HCT116 (cell line): ENCODE results near the gene ZDHHC14. TPM values are rescaled to one million over a fixed set of nuclear protein-coding genes. Genes with fewer than 3 reads are reported as not detected.

Experiments used
- ATAC-seq: fragments of 200-7000 bp; cut with Tn5 transposase; 2 replicates; pipeline ENCODE4 v1.9.1; 2020; ENCODE audit warnings: mild to moderate bottlenecking, moderate library complexity
- BruUV-seq: library from RNA; stranded (reverse); fragments of 400-500 nt; replicated peaks from 2 replicates; lab custom pipeline; 2021; lab: Mats Ljungman, UMichigan
- CTCF ChIA-PET: fragments of 300-600 bp; sonication (Branson Sonifier 250); formaldehyde crosslinking; loops from one replicate; lab custom pipeline; 2021; ENCODE audit warnings: antibody characterized with exemption; lab: Charles Lee
- POLR2A ChIA-PET: fragments of 300-600, 350-600 bp; sonication (Branson Sonifier 250); formaldehyde crosslinking; loops from one replicate; lab custom pipeline; 2021; ENCODE audit warnings: antibody characterized with exemption; lab: Charles Lee
- RAD21 ChIA-PET, 2 experiments: fragments of 300-600 bp; sonication (Branson Sonifier 250); formaldehyde crosslinking; loops; one replicate each; lab custom pipeline; 2023; ENCODE audit warnings: low total read pairs in 2 of 2; ENCODE audit not compliant: uncharacterized antibody in 2 of 2, unreplicated experiment in 2 of 2, low non-redundant PET in 1 of 2; lab: Charles Lee
- DNase-seq: peaks from one replicate; pipeline ENCODE4 v3.0.0-alpha.2; 2010; ENCODE audit warnings: low read depth, low spot score
- H2AFZ ChIP-seq: fragments of 200-600 bp; shearing (Covaris generic), sonication (generic); 2 replicates; pipeline ENCODE4 v1.6.1; 2017; ENCODE audit warnings: low read depth, mixed run types, mixed read lengths, antibody characterized with exemption, low read length; ENCODE audit not compliant: poor library complexity, severe bottlenecking
- H3K27ac ChIP-seq: 2 replicates; pipeline ENCODE4 v1.5.1; 2012; ENCODE audit warnings: low read depth, low read length
- H3K27me3 ChIP-seq: fragments of 200-600 bp; sonication (generic); 2 replicates; pipeline ENCODE4 v1.6.1; 2016; ENCODE audit warnings: mixed run types, low read length, mixed read lengths; ENCODE audit not compliant: insufficient read depth
- H3K36me3 ChIP-seq, 2 experiments: fragments of 200-500 bp in 1 of 2; fragments of 200-600 bp in 1 of 2; sonication (Bioruptor generic) in 1 of 2; sonication (generic) in 1 of 2; 2 replicates each; pipeline versions ENCODE4 v1.5.1 to v1.6.1; 2014 to 2016; ENCODE audit warnings: low read length in 2 of 2, inconsistent platforms in 1 of 2, mixed read lengths in 1 of 2, mixed run types in 1 of 2; ENCODE audit not compliant: insufficient read depth in 2 of 2, control insufficient read depth in 1 of 2
- H3K4me1 ChIP-seq, 2 experiments: fragments of 200-600 bp in 1 of 2; sonication (generic) in 1 of 2; 2 replicates each; pipeline versions ENCODE4 v1.5.1 to v1.6.1; 2012 to 2017; ENCODE audit warnings: low read length in 2 of 2, inconsistent platforms in 1 of 2, mild to moderate bottlenecking in 1 of 2, mixed read lengths in 1 of 2, mixed run types in 1 of 2, moderate library complexity in 1 of 2; ENCODE audit not compliant: insufficient read depth in 2 of 2, control insufficient read depth in 1 of 2
- H3K4me2 ChIP-seq: fragments of 200-600 bp; sonication (generic); 2 replicates; pipeline ENCODE4 v1.6.1; 2017; ENCODE audit warnings: mixed run types, low read length, mixed read lengths
- H3K4me3 ChIP-seq, 2 experiments: fragments of 200-600 bp in 1 of 2; sonication (generic) in 1 of 2; replicated peaks in 1 of 2; 2 replicates each; pipeline ENCODE4 v1.5.1; 2011 to 2016; ENCODE audit warnings: low read length in 2 of 2, control low read depth in 1 of 2, low read depth in 1 of 2, mild to moderate bottlenecking in 1 of 2, mixed read lengths in 1 of 2, mixed run types in 1 of 2
- H3K79me2 ChIP-seq: fragments of 200-600 bp; sonication (generic); 2 replicates; pipeline ENCODE4 v1.6.1; 2017; ENCODE audit warnings: mild to moderate bottlenecking, mixed run types, low read length, moderate library complexity, mixed read lengths; ENCODE audit not compliant: insufficient read depth
- H3K9ac ChIP-seq: fragments of 200-600 bp; sonication (generic); 2 replicates; pipeline ENCODE4 v1.6.1; 2016; ENCODE audit warnings: low read length, mixed read lengths
- H3K9me2 ChIP-seq: fragments of 200-600 bp; sonication (generic), shearing (Covaris generic); 2 replicates; pipeline ENCODE4 v1.6.1; 2017; ENCODE audit warnings: mixed run types, mild to moderate bottlenecking, moderate library complexity; ENCODE audit not compliant: insufficient read depth
- H3K9me3 ChIP-seq, 2 experiments: fragments of 200-500 bp in 1 of 2; fragments of 200-600 bp in 1 of 2; sonication (Bioruptor generic) in 1 of 2; sonication (generic) in 1 of 2; 2 replicates each; pipeline ENCODE4 v1.6.1; 2014 to 2017; ENCODE audit warnings: low read length in 2 of 2, mixed read lengths in 2 of 2, inconsistent platforms in 1 of 2, low read depth in 1 of 2, mild to moderate bottlenecking in 1 of 2, mixed run types in 1 of 2, moderate library complexity in 1 of 2; ENCODE audit not compliant: control insufficient read depth in 1 of 2, insufficient read depth in 1 of 2
- H4K20me1 ChIP-seq: fragments of 200-600 bp; sonication (generic), shearing (Covaris generic); 2 replicates; pipeline ENCODE4 v1.6.1; 2017; ENCODE audit warnings: mixed run types, mild to moderate bottlenecking, moderate library complexity; ENCODE audit not compliant: insufficient read depth
- CBX3 ChIP-seq: IDR thresholded peaks from 2 replicates; pipeline ENCODE4 v1.6.1; 2012; ENCODE audit warnings: low read depth
- CEBPB ChIP-seq: IDR thresholded peaks from 2 replicates; pipeline ENCODE4 v1.6.1; 2012; ENCODE audit warnings: low read depth
- EGR1 ChIP-seq: IDR thresholded peaks from 2 replicates; pipeline ENCODE4 v1.6.1; 2012; ENCODE audit warnings: low read depth
- POLR2A ChIP-seq: IDR thresholded peaks from 2 replicates; pipeline ENCODE4 v1.7.0; 2011; ENCODE audit warnings: borderline replicate concordance; ENCODE audit not compliant: insufficient read depth, insufficient read length; ENCODE audit errors: extremely low read depth
- POLR2AphosphoS5 ChIP-seq: IDR thresholded peaks from 2 replicates; pipeline ENCODE4 v1.6.1; 2011; ENCODE audit warnings: mild to moderate bottlenecking, low read depth, low read length, moderate library complexity
- ZFX ChIP-seq: fragments of 450-650 bp; IDR thresholded peaks from 2 replicates; pipeline ENCODE4 v1.6.1; 2017
- ZNF274 ChIP-seq: fragments of 200-500 bp; sonication (Bioruptor generic); IDR thresholded peaks from 2 replicates; pipeline ENCODE4 v1.6.1; 2014; ENCODE audit warnings: mild to moderate bottlenecking, low read depth, low read length, inconsistent platforms
- intact Hi-C: fragments of 100-400 bp; cut with micrococcal nuclease; formaldehyde crosslinking; loops from 2 replicates; pipeline ENCODE4 v1.10.0; 2022
- total RNA-seq: library from RNA; stranded (reverse); gene quantifications from one replicate; pipeline ENCODE4 v1.2.1, GENCODE V29; 2021; ENCODE audit not compliant: unreplicated experiment
- TF ChIP-seq, protein P1 (sequence below): IDR thresholded peaks from 2 replicates; pipeline ENCODE4 v1.6.1; 2011; ENCODE audit warnings: mild to moderate bottlenecking, low read length, moderate library complexity; ENCODE audit not compliant: insufficient replicate concordance; ENCODE audit errors: extremely low read depth

ZDHHC14 gene
- total RNA-seq, 1 experiment from 2014 or later = 5.3 TPM

DNA sequence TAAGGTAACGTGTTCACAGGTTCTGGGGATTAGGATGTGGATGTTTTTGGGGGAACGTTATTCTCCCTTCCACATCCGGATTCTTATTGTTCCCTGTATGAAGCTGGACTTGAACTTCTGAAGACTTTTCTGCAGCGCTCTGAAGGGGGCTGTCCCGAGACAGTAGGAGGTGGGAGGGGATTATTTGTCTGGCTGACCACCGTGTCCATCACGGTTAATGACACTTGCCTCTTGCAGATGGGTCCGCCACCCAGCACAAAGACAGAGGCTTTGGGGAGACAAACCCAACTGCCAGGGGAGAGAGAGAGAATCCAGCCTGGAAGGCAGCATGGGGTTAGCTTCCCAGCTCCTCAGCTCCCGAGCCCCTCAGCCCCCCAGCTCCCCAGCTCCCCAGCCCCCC, 16.7 kb downstream of the ZDHHC14 start (continued):
- no peak for TF ChIP-seq ZNF274
- TF ChIP-seq CBX3 = no peak
- no peak for TF ChIP-seq POLR2A
- TF ChIP-seq, all 23 proteins: peak for 0

DNA sequence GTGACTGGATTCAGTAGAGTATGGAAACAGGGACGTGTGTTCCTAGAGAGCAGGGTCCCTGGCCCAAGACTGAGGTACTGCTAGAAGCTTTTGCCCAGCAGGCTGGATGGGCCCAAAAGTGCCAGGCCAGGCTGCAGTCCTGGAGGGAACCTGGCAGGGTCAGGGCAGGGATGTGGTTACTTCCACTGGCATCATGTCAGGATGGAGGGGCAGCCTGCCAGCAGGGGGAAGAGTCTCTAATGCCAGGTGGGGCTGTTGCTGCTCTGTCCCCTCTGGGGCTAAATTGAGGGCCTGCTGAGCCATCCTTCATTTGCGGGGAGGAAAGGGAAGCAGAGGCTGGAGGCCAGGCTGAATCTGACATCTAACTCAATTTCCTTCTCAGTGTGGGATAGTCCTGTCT, 17.2 kb downstream of the ZDHHC14 start:
- no peak overlapping the region for H3K4me2 ChIP-seq
- TF ChIP-seq POLR2A = no peak
- no peak for TF ChIP-seq POLR2AphosphoS5
- no peak for TF ChIP-seq EGR1
- TF ChIP-seq ZNF274 = no peak
- no peak for TF ChIP-seq CEBPB
- TF ChIP-seq, protein P1, sequence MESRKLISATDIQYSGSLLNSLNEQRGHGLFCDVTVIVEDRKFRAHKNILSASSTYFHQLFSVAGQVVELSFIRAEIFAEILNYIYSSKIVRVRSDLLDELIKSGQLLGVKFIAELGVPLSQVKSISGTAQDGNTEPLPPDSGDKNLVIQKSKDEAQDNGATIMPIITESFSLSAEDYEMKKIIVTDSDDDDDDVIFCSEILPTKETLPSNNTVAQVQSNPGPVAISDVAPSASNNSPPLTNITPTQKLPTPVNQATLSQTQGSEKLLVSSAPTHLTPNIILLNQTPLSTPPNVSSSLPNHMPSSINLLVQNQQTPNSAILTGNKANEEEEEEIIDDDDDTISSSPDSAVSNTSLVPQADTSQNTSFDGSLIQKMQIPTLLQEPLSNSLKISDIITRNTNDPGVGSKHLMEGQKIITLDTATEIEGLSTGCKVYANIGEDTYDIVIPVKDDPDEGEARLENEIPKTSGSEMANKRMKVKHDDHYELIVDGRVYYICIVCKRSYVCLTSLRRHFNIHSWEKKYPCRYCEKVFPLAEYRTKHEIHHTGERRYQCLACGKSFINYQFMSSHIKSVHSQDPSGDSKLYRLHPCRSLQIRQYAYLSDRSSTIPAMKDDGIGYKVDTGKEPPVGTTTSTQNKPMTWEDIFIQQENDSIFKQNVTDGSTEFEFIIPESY = no peak
- TF ChIP-seq ZFX = no peak
- H4K20me1 ChIP-seq = no peaks in the 10 kb centered on the region
- no peaks in the 10 kb centered on the region for H3K9me3 ChIP-seq
- intact Hi-C loops = no loop called here
- H3K9ac ChIP-seq = no peak overlapping the region
- ChIA-PET RAD21 (no interaction called here), POLR2A (no interaction called here), CTCF (no interaction called here)
- DNase-seq (no peak), ATAC-seq (no peak)
- no peaks in the 10 kb centered on the region for H3K4me1 ChIP-seq
- H3K27me3 ChIP-seq = no peaks in the 10 kb centered on the region
- H3K4me3 ChIP-seq = no peak overlapping the region
- H3K79me2 ChIP-seq = no peaks in the 10 kb centered on the region
- H3K9me2 ChIP-seq = no peaks in the 10 kb centered on the region
- no peaks in the 10 kb centered on the region for H3K36me3 ChIP-seq
- no TSS peak for BruUV-seq
- H2AFZ ChIP-seq = no peak overlapping the region
- H3K27ac ChIP-seq = no peak overlapping the region
